ENCODE results near the gene HPGD.

The HPGD gene

DNA sequence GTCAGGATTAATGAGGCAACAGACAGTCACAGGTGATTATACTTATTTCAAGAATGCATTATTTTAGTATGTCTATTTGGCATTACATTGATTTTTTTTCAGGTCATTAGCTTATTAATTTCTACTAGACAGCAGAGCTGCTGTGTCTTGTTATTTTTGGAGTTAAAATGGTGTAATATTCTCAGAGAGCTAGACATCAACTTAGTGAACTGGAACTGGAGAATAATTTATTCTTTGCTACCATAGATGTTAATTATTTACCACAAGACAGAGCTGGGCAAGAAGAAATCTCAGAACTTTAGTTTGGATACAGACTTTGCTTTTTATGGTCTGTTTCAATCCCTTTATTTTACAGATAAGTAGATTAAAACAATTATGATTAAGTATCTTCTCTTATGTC is 10.2 kb upstream of the HPGD start:
- no peaks in the 10 kb centered on the region for H3K36me3 ChIP-seq (ENCODE audit: insufficient read depth, low read length)
- H3K4me2 ChIP-seq (ENCODE audit: low read length), result no peak overlapping the region
- H3K9me2 ChIP-seq (ENCODE audit: low read depth, low read length), result no peaks in the 10 kb centered on the region
- no peak overlapping the region for H2AFZ ChIP-seq (ENCODE audit: low read length)
- H3K9me3 ChIP-seq (ENCODE audit: low read length), result no peaks in the 10 kb centered on the region
- H3K27me3 ChIP-seq (ENCODE audit: insufficient read depth, low read length), result no peaks in the 10 kb centered on the region
- H3K9ac ChIP-seq (ENCODE audit: low read length), result no peak overlapping the region
- H3F3A ChIP-seq (ENCODE audit: insufficient read depth, low read length), result no peaks in the 10 kb centered on the region
- no peak overlapping the region for H3K4me3 ChIP-seq (ENCODE audit: low read depth, low read length, poor library complexity, severe bottlenecking)
- TF ChIP-seq CTCF (IDR thresholded peaks at IDR 0.05; ENCODE audit: low read length) (no peak), EZH2 (IDR thresholded peaks at IDR 0.05; ENCODE audit: borderline replicate concordance, low read length) (no peak)
- no peaks in the 10 kb centered on the region for H3K79me2 ChIP-seq (ENCODE audit: insufficient read depth, low read length)
- H4K20me1 ChIP-seq (ENCODE audit: insufficient read depth, low read length), result no peaks in the 10 kb centered on the region
- H3K4me1 ChIP-seq (ENCODE audit: insufficient read depth, low read length, severe bottlenecking), result peaks cover 4% of the 10 kb centered on the region
- no peak overlapping the region for H3K27ac ChIP-seq (ENCODE audit: low read depth, low read length, poor library complexity, severe bottlenecking)

DNA sequence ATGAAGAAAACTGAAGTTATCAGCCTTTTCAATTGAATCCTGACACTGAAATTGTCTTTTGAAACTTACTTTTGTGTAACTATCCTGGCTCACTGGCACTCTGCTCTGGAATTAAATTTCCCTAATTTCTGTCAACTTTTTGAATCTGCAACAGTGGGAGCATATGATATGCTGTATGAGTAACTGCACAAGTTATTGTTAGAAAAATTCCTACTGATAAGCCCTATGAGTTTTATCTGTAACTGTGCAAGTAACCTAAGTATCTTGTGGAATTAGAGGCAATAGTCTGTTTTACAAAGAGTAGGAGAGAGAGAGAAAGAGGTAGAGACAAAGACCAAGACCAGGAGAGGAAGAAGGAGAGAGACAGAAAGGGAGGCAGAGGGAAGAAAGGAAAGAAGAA is 9.2 kb upstream of the HPGD start:
- H3K4me3 ChIP-seq (ENCODE audit: low read depth, low read length, poor library complexity, severe bottlenecking), result no peak overlapping the region
- no peaks in the 10 kb centered on the region for H3K79me2 ChIP-seq (ENCODE audit: insufficient read depth, low read length)
- no peaks in the 10 kb centered on the region for H3K9me3 ChIP-seq (ENCODE audit: low read length)
- no peak for TF ChIP-seq EZH2 (IDR thresholded peaks at IDR 0.05; ENCODE audit: borderline replicate concordance, low read length)
- no peak for TF ChIP-seq CTCF (IDR thresholded peaks at IDR 0.05; ENCODE audit: low read length)
- H2AFZ ChIP-seq (ENCODE audit: low read length), result no peak overlapping the region
- H3K9me2 ChIP-seq (ENCODE audit: low read depth, low read length), result no peaks in the 10 kb centered on the region
- no peak overlapping the region for H3K9ac ChIP-seq (ENCODE audit: low read length)
- no peaks in the 10 kb centered on the region for H3K36me3 ChIP-seq (ENCODE audit: insufficient read depth, low read length)
- no peak overlapping the region for H3K4me2 ChIP-seq (ENCODE audit: low read length)
- H3K27ac ChIP-seq (ENCODE audit: low read depth, low read length, poor library complexity, severe bottlenecking), result no peak overlapping the region
- H3F3A ChIP-seq (ENCODE audit: insufficient read depth, low read length), result no peaks in the 10 kb centered on the region
- H3K4me1 ChIP-seq (ENCODE audit: insufficient read depth, low read length, severe bottlenecking), result peaks cover 4% of the 10 kb centered on the region
- H3K27me3 ChIP-seq (ENCODE audit: insufficient read depth, low read length), result no peaks in the 10 kb centered on the region
- H4K20me1 ChIP-seq (ENCODE audit: insufficient read depth, low read length), result no peaks in the 10 kb centered on the region

GRCh38 chr4:174528226-174528625 is 5.9 kb upstream of the HPGD start:
- no peak overlapping the region for H2AFZ ChIP-seq (ENCODE audit: low read length)
- H3K4me1 ChIP-seq (ENCODE audit: insufficient read depth, low read length, severe bottlenecking), result peaks cover 8% of the 10 kb centered on the region
- no peaks in the 10 kb centered on the region for H3K9me3 ChIP-seq (ENCODE audit: low read length)
- H3K4me2 ChIP-seq (ENCODE audit: low read length), result no peak overlapping the region
- H3K27ac ChIP-seq (ENCODE audit: low read depth, low read length, poor library complexity, severe bottlenecking), result no peak overlapping the region
- H3K9me2 ChIP-seq (ENCODE audit: low read depth, low read length), result no peaks in the 10 kb centered on the region
- no peak for TF ChIP-seq CTCF (IDR thresholded peaks at IDR 0.05; ENCODE audit: low read length)
- no peak for TF ChIP-seq EZH2 (IDR thresholded peaks at IDR 0.05; ENCODE audit: borderline replicate concordance, low read length)
- H3K4me3 ChIP-seq (ENCODE audit: low read depth, low read length, poor library complexity, severe bottlenecking), result no peak overlapping the region
- no peaks in the 10 kb centered on the region for H3K36me3 ChIP-seq (ENCODE audit: insufficient read depth, low read length)
- no peaks in the 10 kb centered on the region for H3K79me2 ChIP-seq (ENCODE audit: insufficient read depth, low read length)
- H3F3A ChIP-seq (ENCODE audit: insufficient read depth, low read length), result no peaks in the 10 kb centered on the region
- no peak overlapping the region for H3K9ac ChIP-seq (ENCODE audit: low read length)
- H4K20me1 ChIP-seq (ENCODE audit: insufficient read depth, low read length), result no peaks in the 10 kb centered on the region
- H3K27me3 ChIP-seq (ENCODE audit: insufficient read depth, low read length), result no peaks in the 10 kb centered on the region
